ENCODE measurements around the gene ZNF674. TPM values are rescaled to one million over a fixed set of nuclear protein-coding genes. Genes with fewer than 3 reads are reported as not detected.

Gene ZNF674
- total RNA-seq, 1 experiment from 2014 or later: 9.0 TPM

GRCh38 chrX:46506076-46506475 lies 39.1 kb downstream of the ZNF674 start:
- H3K9ac ChIP-seq (ENCODE audit: low read length): no peak overlapping the region
- no peaks in the 10 kb centered on the region for H3K4me1 ChIP-seq (ENCODE audit: insufficient read depth, low read length)
- H3K9me3 ChIP-seq (ENCODE audit: low read length): 0 out of 2 replicates have a peak, but pooled peaks cover 8% of the 10 kb centered on the region
- ChIA-PET CTCF (no interaction called here), POLR2A (ENCODE audit: unreplicated experiment) (no interaction called here)
- DNase-seq: no peak
- no peak for ATAC-seq
- H3F3A ChIP-seq (ENCODE audit: low read length, unreplicated experiment): no peaks in the 10 kb centered on the region
- no peaks in the 10 kb centered on the region for H3K9me2 ChIP-seq (replicated peaks; ENCODE audit: low read length)
- no peaks in the 10 kb centered on the region for H4K20me1 ChIP-seq (ENCODE audit: low read length)
- intact Hi-C loops (cut with micrococcal nuclease): no loop called here
- H3K79me2 ChIP-seq (ENCODE audit: low read length): no peaks in the 10 kb centered on the region
- no peak overlapping the region for H2AFZ ChIP-seq (ENCODE audit: low read length)
- BruUV-seq (replicated peaks): no TSS peak
- H3K27ac ChIP-seq (ENCODE audit: low read length): no peak overlapping the region
- H3K27me3 ChIP-seq (ENCODE audit: low read length): no peaks in the 10 kb centered on the region
- peaks cover 42% of the 10 kb centered on the region for H3K36me3 ChIP-seq (ENCODE audit: low read depth, low read length)
- H3K4me2 ChIP-seq (ENCODE audit: low read length): no peak overlapping the region
- TF ChIP-seq EZH2 (IDR thresholded peaks at IDR 0.05; ENCODE audit: low read length, unreplicated experiment) (no peak), CTCF (conservative IDR thresholded peaks at IDR 0.05; ENCODE audit: low read depth, low read length) (no peak), EZH2phosphoT487 (IDR thresholded peaks at IDR 0.05; ENCODE audit: borderline replicate concordance, low read length) (no peak)
- H3K4me3 ChIP-seq (ENCODE audit: low read length): no peak overlapping the region

GRCh38 chrX:46502848-46503247 lies 42.4 kb downstream of the ZNF674 start:
- Histone ChIP-seq H3F3A (ENCODE audit: low read length, unreplicated experiment) (no peaks in the 10 kb centered on the region), H3K9ac (ENCODE audit: low read length) (no peak overlapping the region), H4K20me1 (ENCODE audit: low read length) (no peaks in the 10 kb centered on the region), H3K9me2 (replicated peaks; ENCODE audit: low read length) (no peaks in the 10 kb centered on the region), H3K36me3 (ENCODE audit: low read depth, low read length) (peaks cover 62% of the 10 kb centered on the region), H3K27ac (ENCODE audit: low read length) (no peak overlapping the region), H3K4me1 (ENCODE audit: insufficient read depth, low read length) (no peaks in the 10 kb centered on the region), H2AFZ (ENCODE audit: low read length) (no peak overlapping the region), H3K27me3 (ENCODE audit: low read length) (no peaks in the 10 kb centered on the region), H3K9me3 (ENCODE audit: low read length) (peaks cover 26% of the 10 kb centered on the region), H3K79me2 (ENCODE audit: low read length) (no peaks in the 10 kb centered on the region), H3K4me2 (ENCODE audit: low read length) (no peak overlapping the region), H3K4me3 (ENCODE audit: low read length) (no peak overlapping the region)
- intact Hi-C loops (cut with micrococcal nuclease): no loop called here
- POLR2A ChIA-PET (ENCODE audit: unreplicated experiment): no interaction called here
- CTCF ChIA-PET: no interaction called here
- DNase-seq (no peak), ATAC-seq (no peak)
- BruUV-seq (replicated peaks): no TSS peak
- TF ChIP-seq EZH2 (IDR thresholded peaks at IDR 0.05; ENCODE audit: low read length, unreplicated experiment): no peak
- no peak for TF ChIP-seq EZH2phosphoT487 (IDR thresholded peaks at IDR 0.05; ENCODE audit: borderline replicate concordance, low read length)
- no peak for TF ChIP-seq CTCF (conservative IDR thresholded peaks at IDR 0.05; ENCODE audit: low read depth, low read length)

GRCh38 chrX:46500054-46500453 lies 45.2 kb downstream of the ZNF674 start:
- no peaks in the 10 kb centered on the region for H4K20me1 ChIP-seq (ENCODE audit: low read length)
- no peaks in the 10 kb centered on the region for H3K9me2 ChIP-seq (replicated peaks; ENCODE audit: low read length)
- H3K27me3 ChIP-seq (ENCODE audit: low read length): no peaks in the 10 kb centered on the region
- ATAC-seq: no peak
- no peak overlapping the region for H3K9ac ChIP-seq (ENCODE audit: low read length)
- H3K4me3 ChIP-seq (ENCODE audit: low read length): no peak overlapping the region; the same call in 1 of the 2 replicates
- no peaks in the 10 kb centered on the region for H3K4me1 ChIP-seq (ENCODE audit: insufficient read depth, low read length)
- intact Hi-C loops (cut with micrococcal nuclease): no loop called here
- no peak for DNase-seq
- no peaks in the 10 kb centered on the region for H3K79me2 ChIP-seq (ENCODE audit: low read length)
- TF ChIP-seq EZH2phosphoT487 (IDR thresholded peaks at IDR 0.05; ENCODE audit: borderline replicate concordance, low read length): no peak
- no peak for TF ChIP-seq CTCF (conservative IDR thresholded peaks at IDR 0.05; ENCODE audit: low read depth, low read length)
- no peak for TF ChIP-seq EZH2 (IDR thresholded peaks at IDR 0.05; ENCODE audit: low read length, unreplicated experiment)
- H3K9me3 ChIP-seq (ENCODE audit: low read length): peaks cover 33% of the 10 kb centered on the region
- TSS peak; percentile 12 for BruUV-seq (replicated peaks)
- H3K4me2 ChIP-seq (ENCODE audit: low read length): no peak overlapping the region
- no peaks in the 10 kb centered on the region for H3F3A ChIP-seq (ENCODE audit: low read length, unreplicated experiment)
- no peak overlapping the region for H3K27ac ChIP-seq (ENCODE audit: low read length)
- H3K36me3 ChIP-seq (ENCODE audit: low read depth, low read length): peaks cover 66% of the 10 kb centered on the region
- ChIA-PET CTCF (no interaction called here), POLR2A (ENCODE audit: unreplicated experiment) (interaction anchor here (0.5 kb wide), 1 partner anchor 561 kb away, joined by 4 read pairs; no protein-coding TSS in a partner anchor)
- H2AFZ ChIP-seq (ENCODE audit: low read length): no peak overlapping the region

All from PC-3 (cell line).